ENCODE measurements around the gene ZBTB20. TPM values are rescaled to one million over a fixed set of nuclear protein-coding genes. Genes with fewer than 3 reads are reported as not detected.

Gene ZBTB20
- total and polyA plus RNA-seq, 12 donors, result 2.8 to 167 (median 108) TPM

DNA sequence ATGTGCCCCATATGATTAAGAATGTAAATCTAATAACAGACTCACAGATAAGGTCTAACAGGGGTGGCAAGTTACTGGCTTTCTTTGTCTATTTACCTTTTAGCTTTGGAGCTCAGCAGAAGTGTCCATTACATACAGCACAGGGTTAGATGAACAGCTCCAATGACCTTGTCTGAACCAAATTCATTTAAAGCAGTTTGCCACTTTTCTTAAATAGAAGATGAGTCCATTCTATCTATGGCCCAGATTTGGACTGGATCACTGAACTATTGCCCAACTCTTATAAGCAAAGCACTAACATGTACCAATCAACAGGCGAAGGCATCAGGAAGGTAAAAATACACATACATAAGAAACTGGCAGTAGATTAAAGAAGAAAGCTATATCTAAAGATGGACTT is 638.9 kb downstream of the ZBTB20 start:
- Histone ChIP-seq H3K36me3 (replicated peaks in 1 of 2) (no peaks in the 10 kb centered on the region), H3K4me1 (replicated peaks in 1 of 2) (peaks cover 7 to 33% of the 10 kb centered on the region in 2 donors), H3K4me3 (no peak overlapping the region), H3K27ac (no peak overlapping the region), H3K9me3 (replicated peaks in 1 of 3) (no peaks in the 10 kb centered on the region), H3K27me3 (no peaks in the 10 kb centered on the region)
- no peak for TF ChIP-seq POLR2A (IDR thresholded peaks at IDR 0.05)
- TF ChIP-seq, protein P1, sequence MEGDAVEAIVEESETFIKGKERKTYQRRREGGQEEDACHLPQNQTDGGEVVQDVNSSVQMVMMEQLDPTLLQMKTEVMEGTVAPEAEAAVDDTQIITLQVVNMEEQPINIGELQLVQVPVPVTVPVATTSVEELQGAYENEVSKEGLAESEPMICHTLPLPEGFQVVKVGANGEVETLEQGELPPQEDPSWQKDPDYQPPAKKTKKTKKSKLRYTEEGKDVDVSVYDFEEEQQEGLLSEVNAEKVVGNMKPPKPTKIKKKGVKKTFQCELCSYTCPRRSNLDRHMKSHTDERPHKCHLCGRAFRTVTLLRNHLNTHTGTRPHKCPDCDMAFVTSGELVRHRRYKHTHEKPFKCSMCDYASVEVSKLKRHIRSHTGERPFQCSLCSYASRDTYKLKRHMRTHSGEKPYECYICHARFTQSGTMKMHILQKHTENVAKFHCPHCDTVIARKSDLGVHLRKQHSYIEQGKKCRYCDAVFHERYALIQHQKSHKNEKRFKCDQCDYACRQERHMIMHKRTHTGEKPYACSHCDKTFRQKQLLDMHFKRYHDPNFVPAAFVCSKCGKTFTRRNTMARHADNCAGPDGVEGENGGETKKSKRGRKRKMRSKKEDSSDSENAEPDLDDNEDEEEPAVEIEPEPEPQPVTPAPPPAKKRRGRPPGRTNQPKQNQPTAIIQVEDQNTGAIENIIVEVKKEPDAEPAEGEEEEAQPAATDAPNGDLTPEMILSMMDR (IDR thresholded peaks at IDR 0.05), result no peak
- intact Hi-C loops (cut with DNase I), result no loop called here
- DNase-seq, result no peak
- 84 to 96% (median 93%) methylated on average over 1 of the region's 1 CpG for WGBS, 4 donors

DNA sequence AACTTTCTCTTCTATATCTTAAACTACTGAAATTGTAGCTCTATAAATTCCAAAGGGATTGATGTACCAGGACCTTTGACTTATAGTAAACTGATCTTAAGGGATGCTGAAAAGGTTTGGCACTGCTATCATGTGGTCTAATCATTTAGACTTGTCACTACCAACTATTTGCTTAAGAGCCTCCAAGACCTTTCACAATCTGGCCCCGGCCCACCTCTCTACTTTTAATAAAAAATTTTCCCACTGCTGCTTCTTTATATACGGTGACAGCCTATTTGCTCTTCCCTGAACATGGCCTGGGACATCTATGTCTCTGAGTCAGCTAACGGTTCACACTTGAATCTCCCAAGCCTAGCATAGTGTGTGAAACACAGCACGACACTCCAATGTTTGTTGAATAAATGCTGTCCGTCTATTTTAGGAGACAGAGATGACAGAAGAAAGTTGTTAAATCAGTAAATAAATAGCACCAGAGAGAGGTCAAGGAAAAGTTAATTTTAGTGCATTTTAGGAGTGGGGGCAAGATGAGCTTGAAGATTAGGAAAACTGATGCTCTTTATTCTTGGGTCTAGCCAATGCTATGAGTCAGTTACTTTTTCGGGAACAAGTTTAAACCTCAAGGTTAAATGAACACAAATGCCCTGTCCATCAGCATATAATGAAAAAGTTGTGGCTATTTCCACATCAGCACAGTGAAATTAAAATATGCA is 640.3 kb downstream of the ZBTB20 start:
- DNase-seq, result peak in 5 of 7 donors; percentile 26 to 45 (median 37)
- intact Hi-C loops (cut with DNase I), result no loop called here
- Histone ChIP-seq H3K36me3 (replicated peaks in 1 of 2) (no peaks in the 10 kb centered on the region), H3K4me3 (no peak overlapping the region), H3K27me3 (no peaks in the 10 kb centered on the region), H3K9me3 (replicated peaks in 1 of 3) (no peaks in the 10 kb centered on the region), H3K4me1 (replicated peaks in 1 of 2) (peaks cover 7 to 33% of the 10 kb centered on the region in 2 donors), H3K27ac (peak overlapping the region in 4 of 5 donors; percentile 6 to 56 (median 50))
- WGBS, 4 donors, result 36 to 49% (median 39%) methylated on average over 6 of the region's 6 CpGs
- TF ChIP-seq POLR2A (IDR thresholded peaks at IDR 0.05), result no peak
- TF ChIP-seq, protein P1 (IDR thresholded peaks at IDR 0.05), result no peak

DNA sequence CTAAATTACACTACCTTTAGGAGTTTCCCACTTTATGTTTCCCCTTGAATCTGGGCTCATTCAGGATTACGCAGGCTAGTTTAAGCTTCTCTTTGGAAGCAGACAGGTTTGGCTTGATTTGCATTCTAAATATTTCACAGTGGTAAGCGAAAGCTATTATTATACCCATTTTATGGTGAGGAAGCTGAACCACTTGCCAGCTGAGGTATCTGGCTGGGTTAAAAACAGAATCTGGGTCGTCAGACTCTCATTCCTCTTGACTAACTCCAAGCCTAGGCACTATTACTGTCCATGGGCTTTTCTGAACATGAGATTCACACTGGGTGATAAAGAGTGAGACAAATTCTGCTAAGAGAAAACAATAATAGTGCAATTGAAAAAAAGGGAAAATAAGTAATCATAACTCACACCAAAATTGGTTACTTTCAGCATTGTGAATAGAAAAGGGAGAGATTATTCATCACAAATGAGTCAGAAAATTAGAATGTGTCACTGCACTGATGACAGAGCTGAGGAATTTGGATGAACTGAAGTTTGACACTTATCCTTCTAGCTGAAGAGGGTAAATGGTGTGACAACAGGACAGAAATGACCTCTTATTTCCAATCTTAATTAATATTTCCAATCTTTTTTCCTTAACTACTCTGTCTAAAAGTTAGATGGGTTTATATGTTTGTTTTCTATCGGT is 642.0 kb downstream of the ZBTB20 start:
- Histone ChIP-seq H3K9me3 (replicated peaks in 1 of 3) (no peaks in the 10 kb centered on the region), H3K27ac (no peak overlapping the region), H3K4me3 (no peak overlapping the region), H3K36me3 (replicated peaks in 1 of 2) (no peaks in the 10 kb centered on the region), H3K4me1 (replicated peaks in 1 of 2) (peaks cover 7 to 33% of the 10 kb centered on the region in 2 donors), H3K27me3 (no peaks in the 10 kb centered on the region)
- 84 to 95% (median 93%) methylated on average over 4 of the region's 4 CpGs for WGBS, 4 donors
- intact Hi-C loops (cut with DNase I), result no loop called here
- TF ChIP-seq, protein P1 (IDR thresholded peaks at IDR 0.05), result no peak
- TF ChIP-seq POLR2A (IDR thresholded peaks at IDR 0.05), result no peak
- DNase-seq, result no peak

DNA sequence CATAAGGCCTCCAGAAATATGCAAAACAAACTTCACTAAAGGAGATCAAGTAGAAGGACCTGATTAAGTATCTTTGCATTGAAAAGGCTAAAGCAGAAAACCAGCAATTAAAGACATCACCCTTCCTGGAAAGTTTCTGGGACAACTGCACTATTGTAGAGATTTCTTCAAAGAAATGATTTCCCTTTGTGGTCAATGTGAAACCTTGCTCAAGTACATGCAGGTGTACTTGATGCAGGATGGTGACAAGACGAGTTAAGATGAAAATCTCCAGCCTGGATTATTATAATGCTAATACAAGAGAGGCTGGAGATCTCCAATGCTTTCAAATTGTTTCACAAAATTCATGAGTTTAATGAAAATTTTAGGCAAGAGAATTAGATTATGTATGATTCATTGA is 644.9 kb downstream of the ZBTB20 start:
- 92 to 96% (median 93%) methylated on average over 1 of the region's 1 CpG for WGBS, 4 donors
- Histone ChIP-seq H3K27ac (no peak overlapping the region), H3K36me3 (replicated peaks in 1 of 2) (no peaks in the 10 kb centered on the region), H3K4me1 (replicated peaks in 1 of 2) (peaks cover 8 to 26% of the 10 kb centered on the region in 2 donors), H3K27me3 (no peaks in the 10 kb centered on the region), H3K4me3 (no peak overlapping the region), H3K9me3 (replicated peaks in 1 of 3) (no peaks in the 10 kb centered on the region)
- TF ChIP-seq POLR2A (IDR thresholded peaks at IDR 0.05), result no peak
- TF ChIP-seq, protein P1 (IDR thresholded peaks at IDR 0.05), result no peak
- DNase-seq, result no peak
- intact Hi-C loops (cut with DNase I), result no loop called here
